ENCODE measurements around the gene ATG12.
"Not testable (repeated sequence)": the region's sequence is repeated elsewhere in the genome, so short reads cannot be mapped to it uniquely, and the experiment has no call there.

The ATG12 gene
- 60.6 to 103 (median 83.9) reads per million in 3 experiments for total RNA-seq

DNA sequence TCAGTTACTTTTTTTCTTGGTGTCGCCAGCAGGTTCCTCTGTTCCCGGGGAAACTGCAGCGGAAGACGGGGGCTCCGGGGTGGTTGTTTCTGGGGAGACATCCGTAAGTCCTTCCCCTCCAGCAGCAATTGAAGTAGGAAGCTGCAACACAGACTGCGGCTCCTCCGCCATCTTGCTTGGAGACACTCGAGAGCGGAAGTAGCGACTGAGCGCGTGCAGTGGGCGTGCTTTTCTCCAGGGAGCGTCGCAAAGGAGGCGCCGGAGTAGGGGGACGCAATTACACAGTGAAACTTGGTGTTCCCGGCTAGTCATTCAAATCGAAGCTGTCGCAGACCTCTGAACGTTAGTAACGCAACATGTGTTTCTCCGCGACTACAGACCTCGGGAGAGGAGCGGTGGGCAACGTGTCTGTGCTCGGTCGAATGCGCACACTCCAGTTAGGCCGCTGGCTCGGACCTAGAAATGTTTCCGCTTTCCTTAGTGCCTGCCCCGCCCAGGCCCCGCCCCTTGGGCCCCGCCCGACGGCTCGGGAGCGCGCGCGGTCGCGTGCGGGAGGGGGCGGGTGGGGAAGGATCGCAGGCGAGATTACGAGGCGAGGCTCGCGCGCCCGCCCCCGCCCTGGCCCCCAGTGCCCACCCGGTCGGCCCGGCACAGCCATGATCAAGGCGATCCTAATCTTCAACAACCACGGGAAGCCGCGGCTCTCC lies at the start of gene ATG12, which contains the start of gene AP3S1:
ATG12 (minus strand) TSS at position 184 of the 707 bp plus-strand sequence; CDS start at position 171, 13 bp downstream.
AP3S1 (plus strand) TSS at position 554 of the 707 bp plus-strand sequence; CDS start at position 657, 103 bp downstream.
- peak; percentile 92 for DNase-seq

- no peak for DNase-seq
Measured at GRCh38 chr5:115888027-115888426, 46.7 kb upstream of the ATG12 start.

DNA sequence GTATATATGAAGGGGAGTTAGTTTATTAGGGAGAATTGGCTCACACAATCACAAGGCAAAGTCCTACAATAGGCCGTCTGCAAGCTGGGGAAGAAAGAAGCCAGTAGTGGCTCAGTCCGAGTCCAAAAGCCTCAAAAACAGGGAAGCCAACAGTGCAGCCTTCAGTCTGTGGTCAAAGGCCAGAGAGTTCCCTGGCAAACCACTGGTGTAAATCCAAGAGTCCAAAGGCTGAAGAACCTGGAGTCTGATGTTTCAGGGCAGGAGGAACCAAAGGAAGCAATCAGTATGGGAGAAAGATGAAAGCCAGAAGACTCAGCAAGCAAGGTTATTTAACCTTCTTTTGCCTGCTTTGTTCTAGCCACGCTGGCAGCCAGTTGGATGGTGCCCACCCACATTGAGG lies 43.8 kb upstream of the ATG12 start:
- DNase-seq, result not testable (repeated sequence)

- no peak for DNase-seq
Measured at GRCh38 chr5:115884704-115885103, 43.3 kb upstream of the ATG12 start.

DNA sequence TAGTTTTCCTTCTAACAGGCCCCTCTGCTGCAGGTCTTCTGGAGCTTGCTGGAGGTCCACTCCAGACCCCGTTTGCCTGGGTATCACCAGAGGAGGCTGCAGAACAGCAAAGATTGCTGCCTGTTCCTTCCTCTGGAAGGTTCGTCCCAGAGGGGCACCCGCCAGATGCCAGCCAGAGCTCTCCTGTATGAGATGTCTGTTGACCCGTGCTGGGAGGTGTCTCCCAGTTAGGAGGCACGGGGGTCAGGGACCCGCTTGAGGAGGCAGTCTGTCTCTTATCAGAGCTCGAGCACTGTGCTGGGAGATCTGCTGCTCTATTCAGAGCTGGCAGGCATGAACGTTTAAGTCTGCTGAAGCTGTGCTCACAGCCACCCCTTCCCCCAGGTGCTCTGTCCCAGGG lies 41.1 kb upstream of the ATG12 start:
- DNase-seq, result not testable (repeated sequence)

- not testable (repeated sequence) for DNase-seq
Measured at GRCh38 chr5:115877342-115877741, 36.0 kb upstream of the ATG12 start.

DNA sequence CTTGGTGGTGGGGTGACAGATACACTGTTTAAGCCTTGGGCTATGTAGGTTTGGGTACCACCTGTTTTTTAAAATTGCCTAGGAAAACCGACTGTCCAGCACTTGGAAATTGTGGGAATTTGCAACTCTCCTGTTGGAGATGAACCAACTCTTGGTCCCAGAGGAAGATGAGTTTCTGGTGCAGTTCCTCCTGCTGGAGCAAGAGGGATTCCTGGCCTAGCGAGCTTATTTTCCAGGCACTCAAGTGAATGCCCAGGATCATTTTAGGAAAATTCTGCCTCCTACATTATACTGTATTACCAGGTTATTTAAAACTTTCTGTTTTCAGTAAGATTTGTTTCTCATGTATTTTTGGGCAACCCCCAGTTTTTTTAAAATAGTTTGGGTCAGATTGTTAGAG lies 34.1 kb upstream of the ATG12 start:
- DNase-seq, result no peak

GRCh38 chr5:115873392-115873791 lies 32.0 kb upstream of the ATG12 start:
- DNase-seq, result no peak

- no peak for DNase-seq
Measured at GRCh38 chr5:115872447-115872846, 31.1 kb upstream of the ATG12 start.

DNA sequence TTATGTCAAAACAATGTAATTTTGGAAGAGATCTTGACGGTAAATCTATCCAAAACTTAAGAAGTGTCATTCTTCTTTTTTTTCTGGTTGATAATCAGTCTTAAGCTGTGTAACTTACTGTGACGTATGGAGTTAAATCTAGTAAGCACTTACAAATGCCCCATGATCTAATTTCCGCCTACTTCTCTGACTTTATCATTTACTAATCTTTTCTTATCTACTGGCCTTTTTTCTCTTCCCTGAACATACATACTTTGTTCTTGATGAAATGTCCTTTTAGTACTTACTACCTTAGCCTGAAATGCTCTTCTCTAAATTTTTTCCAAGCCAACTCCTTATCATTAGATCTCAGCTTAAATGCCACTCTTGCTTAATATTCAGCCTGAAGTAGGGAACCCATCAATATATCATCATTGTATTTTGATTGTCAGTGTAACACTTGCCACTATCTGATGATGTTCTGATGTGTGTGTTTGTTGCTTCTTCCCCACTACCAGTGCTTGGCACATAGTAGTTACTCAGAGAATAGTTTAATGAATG lies 28.0 kb upstream of the ATG12 start:
- no peak for DNase-seq

DNA sequence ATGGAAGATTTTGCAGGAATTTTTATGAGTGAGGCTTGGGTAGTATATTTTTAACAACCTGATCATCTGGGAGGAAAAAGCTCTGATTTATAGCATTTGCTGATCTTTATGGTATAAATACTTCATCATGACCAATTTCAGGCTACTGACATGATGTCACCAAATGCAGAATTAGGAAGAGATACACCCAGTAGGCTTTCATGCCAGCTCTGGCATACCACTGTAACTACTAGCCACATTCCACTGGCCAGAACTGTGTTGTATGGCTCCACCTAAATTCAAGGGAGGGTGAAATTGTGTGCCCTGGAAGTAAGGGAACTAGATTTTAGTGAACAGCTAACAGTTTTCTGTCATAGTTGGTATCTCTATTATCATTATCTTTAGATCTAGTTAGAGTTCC lies 18.0 kb upstream of the ATG12 start:
- DNase-seq, result no peak

GRCh38 chr5:115858396-115858795 lies 17.0 kb upstream of the ATG12 start:
- no peak for DNase-seq

DNA sequence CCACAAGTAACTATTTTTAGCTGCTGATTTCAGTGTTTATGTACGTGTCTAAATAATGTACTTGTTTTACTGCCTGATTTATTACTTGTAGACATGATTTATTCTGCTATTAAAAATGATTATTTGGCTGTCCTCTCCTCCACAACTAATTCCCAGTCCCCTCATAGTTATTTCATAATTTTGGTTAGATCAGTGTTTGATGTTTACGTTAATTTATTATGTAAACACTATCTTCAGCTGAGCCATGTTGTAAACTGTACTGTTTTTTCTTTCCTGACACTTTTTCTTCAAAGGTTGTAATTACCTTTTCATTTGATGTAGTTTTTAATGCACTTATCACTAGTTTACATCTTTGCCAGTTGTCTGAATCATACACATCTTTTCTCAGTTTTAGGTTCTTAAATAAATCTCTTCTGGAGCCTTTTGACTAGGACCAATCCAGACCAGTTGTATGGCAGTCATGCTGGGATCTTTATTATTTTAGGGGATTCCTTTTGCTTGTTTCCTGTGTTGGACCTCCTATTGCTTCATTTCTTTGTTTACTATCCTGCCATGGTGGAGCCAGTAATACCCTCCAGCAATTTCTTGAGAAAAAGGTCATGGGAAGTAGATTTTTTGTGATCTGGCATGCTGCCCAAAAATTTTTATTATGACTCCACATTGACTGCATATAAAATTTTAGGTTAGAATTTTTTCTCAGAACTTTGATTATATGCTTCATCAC lies 16.4 kb upstream of the ATG12 start:
- no peak for DNase-seq

DNA sequence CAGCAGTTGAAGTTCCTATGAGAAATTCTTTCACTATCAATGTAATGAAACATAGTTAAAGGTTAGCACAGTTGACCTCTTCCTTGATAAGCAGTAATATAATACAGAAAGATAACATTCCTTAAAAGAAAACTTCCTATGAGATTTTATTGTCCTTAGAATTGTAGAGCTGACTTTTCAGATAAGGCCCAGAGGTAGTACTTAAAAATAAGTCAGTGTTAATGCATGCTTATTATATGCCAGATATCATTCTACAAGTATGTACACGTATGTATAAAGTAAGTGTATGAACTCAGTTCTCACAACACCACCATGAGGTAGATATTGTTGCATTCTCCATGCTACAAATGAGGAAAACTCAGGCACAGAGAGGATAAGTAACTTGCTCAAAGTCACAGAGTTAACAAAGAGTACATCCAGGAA lies 15.7 kb upstream of the ATG12 start:
- no peak for DNase-seq

DNA sequence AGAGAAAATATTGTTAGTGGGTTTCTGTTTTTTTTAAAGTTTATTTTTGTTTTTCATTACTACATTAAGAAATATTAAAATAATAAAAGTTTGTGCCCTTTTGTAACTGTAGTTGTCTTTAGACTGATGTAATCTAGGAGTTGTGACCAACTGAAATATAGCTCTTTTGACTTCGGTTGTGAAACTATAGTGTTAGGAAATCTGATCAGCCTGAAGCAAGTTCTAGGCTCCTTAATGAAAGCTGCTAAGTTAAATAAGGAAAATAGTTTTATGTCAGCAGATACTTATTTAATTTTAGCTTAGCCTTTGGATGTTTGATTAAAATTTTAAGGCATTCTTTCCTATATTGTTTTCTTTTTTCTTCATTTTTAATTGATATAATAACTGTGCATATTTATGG lies 14.6 kb upstream of the ATG12 start:
- no peak for DNase-seq

DNA sequence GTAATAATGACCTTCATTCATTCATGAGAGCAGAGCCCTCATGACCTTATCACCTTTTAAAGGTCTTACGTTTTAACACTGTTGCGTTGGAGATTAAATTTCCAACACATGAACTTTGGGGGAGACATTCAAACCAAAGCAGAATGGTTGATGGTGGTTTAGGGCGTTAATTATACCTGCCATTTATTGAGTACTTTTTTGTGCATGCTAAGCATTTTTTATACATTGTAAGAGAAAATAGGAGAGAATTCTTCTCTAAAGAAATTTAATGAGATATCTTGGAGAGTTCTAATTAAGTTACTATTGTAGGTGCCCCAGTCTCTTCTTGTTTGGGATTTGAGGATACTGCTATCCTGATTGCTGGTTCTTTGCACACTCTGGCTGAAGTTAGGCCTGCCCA lies 12.8 kb upstream of the ATG12 start:
- DNase-seq, result no peak

- no peak for DNase-seq
Measured at GRCh38 chr5:115850744-115851416, 9.5 kb upstream of the ATG12 start.

DNA sequence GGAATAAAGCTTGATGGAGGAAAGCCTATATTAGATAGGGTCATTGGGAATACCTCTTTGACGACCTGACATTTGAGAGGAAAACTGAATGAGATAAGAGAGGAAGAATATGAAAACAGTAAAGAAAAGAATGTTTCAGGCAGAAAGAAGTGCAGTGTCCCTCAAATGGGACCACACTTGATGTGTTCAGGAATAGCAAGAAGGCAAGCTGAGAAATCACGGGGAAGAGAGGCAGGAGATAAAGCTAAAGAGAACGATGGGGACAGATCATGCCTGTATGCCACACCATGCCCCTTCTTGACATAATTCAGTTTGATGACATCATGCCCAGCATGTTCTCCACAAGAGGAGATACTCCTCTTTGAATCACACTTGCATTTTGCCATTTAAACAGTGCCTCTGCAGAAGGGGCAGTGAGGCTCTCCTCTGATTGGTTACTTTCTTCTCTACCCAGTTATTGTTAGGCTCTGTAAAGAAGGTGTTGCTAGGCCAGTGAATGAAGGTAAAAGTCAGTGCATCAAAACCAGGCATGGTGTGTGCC lies 8.0 kb upstream of the ATG12 start:
- DNase-seq, result no peak

DNA sequence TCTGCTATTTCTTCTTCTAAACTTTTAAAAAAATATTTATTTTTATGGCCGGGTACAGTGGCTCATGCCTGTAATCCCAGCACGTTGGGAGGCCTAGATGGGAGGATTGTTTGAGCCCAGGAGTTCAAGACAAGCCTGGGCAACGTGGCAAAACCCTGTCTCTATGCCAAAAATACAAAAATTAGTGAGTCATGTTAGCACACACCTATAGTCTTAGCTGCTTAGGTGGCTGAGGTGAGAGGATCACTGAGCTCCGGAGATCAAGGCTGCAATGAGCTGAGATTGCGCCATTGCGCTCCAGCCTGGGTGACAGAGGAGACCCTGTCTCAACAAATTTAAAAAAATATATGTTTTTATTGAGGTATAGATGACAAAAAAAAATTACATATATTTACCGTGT lies 5.9 kb upstream of the ATG12 start:
- no peak for DNase-seq

DNA sequence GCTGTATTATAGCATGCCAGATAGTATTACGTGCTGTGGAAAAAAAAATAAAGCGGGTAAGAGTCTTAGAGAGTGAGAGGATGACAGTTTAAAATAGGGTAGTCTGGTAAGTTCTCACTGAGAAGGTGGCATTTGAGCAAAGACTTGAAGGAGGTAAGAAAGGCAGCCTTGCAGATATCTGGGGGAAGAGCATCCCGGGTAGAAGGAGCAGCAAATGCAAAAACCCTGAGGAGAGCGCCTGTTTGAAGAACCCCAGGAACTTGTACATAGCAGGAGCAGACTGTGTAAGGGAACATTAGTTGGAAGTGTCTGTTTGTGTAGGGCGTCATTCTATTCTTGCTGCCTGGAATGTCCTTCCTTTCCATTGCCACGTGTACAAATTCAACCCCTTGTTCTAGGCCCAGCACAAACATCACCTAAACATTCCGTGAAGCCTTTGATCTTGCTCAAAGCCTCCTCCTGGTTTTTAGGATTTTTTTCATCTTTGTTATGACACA lies 3.0 kb upstream of the ATG12 start:
- no peak for DNase-seq

DNA sequence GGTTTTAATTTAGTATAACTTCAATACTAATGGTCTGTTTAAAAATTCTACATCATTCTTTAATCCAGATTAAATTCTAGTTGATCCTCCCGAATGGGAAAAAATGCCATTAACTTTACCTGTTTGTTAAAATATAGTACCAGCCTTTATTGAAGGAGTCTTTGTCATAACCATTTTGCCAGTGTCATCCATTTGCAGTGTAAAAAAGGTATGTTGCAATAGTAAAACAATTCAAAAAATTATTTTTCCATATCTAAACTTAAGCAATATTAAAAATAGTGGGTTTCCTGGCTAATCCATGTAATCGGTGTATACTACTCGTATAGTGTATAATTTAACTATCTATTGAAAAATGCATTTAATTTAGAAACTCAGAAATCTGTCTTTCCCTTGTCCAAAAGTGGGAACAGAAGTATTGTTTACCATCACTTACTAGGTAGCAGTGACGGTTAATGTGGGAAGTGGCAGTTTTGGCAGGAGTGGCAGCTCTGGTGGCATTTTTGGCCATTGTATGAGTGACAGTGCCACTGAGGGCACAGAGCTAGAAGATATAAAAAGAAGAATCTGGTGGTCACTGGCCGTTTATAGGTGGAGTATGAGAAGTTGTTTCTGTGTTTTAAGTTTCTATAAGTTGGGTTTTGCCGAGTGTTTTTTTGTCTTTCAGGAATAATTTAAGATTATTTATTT lies 2.2 kb upstream of the ATG12 start:
- no peak for DNase-seq

DNA sequence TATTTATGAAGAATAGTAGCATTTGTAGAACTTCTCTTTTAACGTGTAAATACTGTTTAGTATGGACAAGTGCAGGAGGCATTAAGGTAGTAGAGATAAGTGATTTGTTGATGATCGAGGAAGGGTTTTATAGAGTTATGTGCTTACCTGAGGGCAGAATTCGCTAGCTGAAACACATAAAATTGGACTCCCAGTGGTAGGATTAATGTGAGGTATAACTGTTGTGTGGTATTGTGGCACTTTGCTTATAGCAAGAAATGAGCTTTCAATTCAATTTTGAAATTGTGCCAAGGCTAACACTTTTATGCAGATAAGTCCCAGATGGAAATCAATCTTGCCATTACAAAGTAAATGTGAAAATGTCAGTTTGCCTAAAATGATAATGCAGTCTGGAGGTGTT lies 1.6 kb upstream of the ATG12 start:
- no peak for DNase-seq
